A673 (cell line): ENCODE results near the gene FLG. TPM values are rescaled to one million over a fixed set of nuclear protein-coding genes. Genes with fewer than 3 reads are reported as not detected.
"Not testable (repeated sequence)": the region's sequence is repeated elsewhere in the genome, so short reads cannot be mapped to it uniquely, and the experiment has no call there.

ENCODE experiments used
- BruUV-seq: library from RNA; stranded (reverse); fragments of 400-500 nt; replicated peaks from 2 replicates; lab custom pipeline; 2021; lab: Mats Ljungman, UMichigan
- CTCF ChIA-PET: fragments of 300-600 bp; sonication (Branson Sonifier 250); formaldehyde crosslinking; loops from one replicate; lab custom pipeline; 2022; ENCODE audit warnings: antibody characterized with exemption; lab: Charles Lee
- POLR2A ChIA-PET: fragments of 300-600 bp; sonication (Branson Sonifier 250); formaldehyde crosslinking; loops from one replicate; lab custom pipeline; 2022; ENCODE audit warnings: antibody characterized with exemption; ENCODE audit not compliant: low non-redundant PET; lab: Charles Lee
- DNase-seq: peaks from one replicate; pipeline ENCODE4 v3.0.0-alpha.2; 2015; ENCODE audit warnings: low spot score
- H3K27ac ChIP-seq: fragments of 200-600 bp; sonication (generic); 2 replicates; pipeline ENCODE4 v1.5.1; 2016; ENCODE audit warnings: mixed run types, low read depth, mild to moderate bottlenecking, mixed read lengths, antibody characterized with exemption, low read length; ENCODE audit not compliant: poor library complexity, severe bottlenecking
- H3K27me3 ChIP-seq: fragments of 200-600 bp; sonication (generic); replicated peaks from 2 replicates; pipeline ENCODE4 v1.6.1; 2017; ENCODE audit warnings: mixed run types, low read depth, mild to moderate bottlenecking, mixed read lengths, antibody characterized with exemption, low read length; ENCODE audit not compliant: insufficient read depth, poor library complexity
- H3K36me3 ChIP-seq: fragments of 200-600 bp; sonication (generic); 2 replicates; pipeline ENCODE4 v1.6.1; 2016; ENCODE audit warnings: mixed run types, mild to moderate bottlenecking, mixed read lengths, antibody characterized with exemption, low read length; ENCODE audit not compliant: insufficient read depth, poor library complexity, severe bottlenecking
- H3K4me1 ChIP-seq: fragments of 200-600 bp; sonication (generic); 2 replicates; pipeline ENCODE4 v1.6.1; 2017; ENCODE audit warnings: mixed run types, mild to moderate bottlenecking, mixed read lengths, antibody characterized with exemption, low read length; ENCODE audit not compliant: insufficient read depth, poor library complexity, severe bottlenecking
- H3K4me3 ChIP-seq: fragments of 200-600 bp; sonication (generic); 2 replicates; pipeline ENCODE4 v1.5.1; 2016; ENCODE audit warnings: low read depth, mixed run types, mild to moderate bottlenecking, mixed read lengths, low read length; ENCODE audit not compliant: poor library complexity, severe bottlenecking
- H3K9me3 ChIP-seq: fragments of 200-600 bp; sonication (generic); 2 replicates; pipeline ENCODE4 v1.6.1; 2016; ENCODE audit warnings: mixed run types, low read depth, mild to moderate bottlenecking, mixed read lengths, antibody characterized with exemption, low read length; ENCODE audit not compliant: poor library complexity, severe bottlenecking
- intact Hi-C: fragments of 100-400 bp; cut with micrococcal nuclease; formaldehyde crosslinking; loops from one replicate; pipeline ENCODE4 v1.10.0; 2022; ENCODE audit not compliant: unreplicated experiment
- total RNA-seq: library from RNA; stranded (reverse); gene quantifications from 2 replicates; pipeline ENCODE4 v1.2.3, GENCODE V29; 2021

FLG gene
- total RNA-seq, 1 experiment from 2014 or later, result not detected

DNA sequence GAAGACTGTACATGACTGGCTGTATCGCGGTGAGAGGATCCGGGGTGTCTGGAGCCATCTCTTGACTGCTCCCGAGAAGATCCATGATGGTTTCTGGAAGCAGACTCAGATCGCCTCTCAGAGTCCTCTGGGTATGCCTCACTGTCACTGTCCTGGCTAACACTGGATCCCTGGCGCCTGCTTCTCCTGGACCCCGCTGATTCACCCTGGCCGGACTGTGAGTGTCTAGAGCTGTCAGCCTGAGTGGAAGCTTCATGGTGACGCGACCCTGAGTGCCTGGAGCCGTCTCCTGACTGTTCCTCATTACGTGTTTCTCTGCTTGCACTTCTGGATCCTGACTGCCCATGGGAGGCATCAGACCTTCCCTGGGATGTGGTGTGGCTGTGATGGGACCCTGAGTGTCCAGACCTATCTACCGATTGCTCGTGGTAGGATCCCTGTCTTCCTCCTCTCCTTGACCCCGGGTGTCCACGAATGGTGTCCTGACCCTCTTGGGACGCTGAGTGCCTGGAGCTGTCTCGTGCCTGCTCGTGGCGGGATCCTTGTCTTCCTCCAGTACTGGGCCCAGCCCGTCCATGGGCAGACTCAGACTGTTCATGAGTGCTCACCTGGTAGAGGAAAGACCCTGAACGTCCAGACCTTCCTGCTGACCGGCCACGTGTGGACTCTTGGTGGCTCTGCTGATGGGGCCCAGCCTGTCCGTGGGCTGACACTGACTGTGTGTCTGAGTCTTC, 21.7 kb downstream of the FLG start:
- POLR2A ChIA-PET, result interaction anchor here (0.6 kb wide), 1 partner anchor 115 kb away, joined by 3 read pairs; no protein-coding TSS in a partner anchor
- H3K27ac ChIP-seq, H3K27me3 ChIP-seq, intact Hi-C loops, H3K9me3 ChIP-seq, BruUV-seq, H3K4me1 ChIP-seq, CTCF ChIA-PET, H3K4me3 ChIP-seq, DNase-seq, H3K36me3 ChIP-seq: not testable (repeated sequence)

- H3K36me3 ChIP-seq, intact Hi-C loops, H3K9me3 ChIP-seq, H3K4me3 ChIP-seq, POLR2A ChIA-PET, H3K4me1 ChIP-seq, BruUV-seq, DNase-seq, H3K27me3 ChIP-seq, CTCF ChIA-PET, H3K27ac ChIP-seq: not testable (repeated sequence)
Observed at GRCh38 chr1:152256394-152256793, 68.6 kb downstream of the FLG start.

Other genes with a start within 250 kb of the FLG start
- gene TCHHL1, start 236.2 kb downstream of the FLG start, total RNA-seq, result not detected in 2 replicates
- 0.24 and 0.28 TPM in 2 replicates for gene TCHH, start 209.8 kb downstream of the FLG start, total RNA-seq
- not detected in 2 replicates for gene RPTN, start 166.0 kb downstream of the FLG start, total RNA-seq
- gene HRNR, start 101.0 kb downstream of the FLG start, total RNA-seq, result not detected in 2 replicates
- not detected in 2 replicates for gene FLG2, start 34.8 kb upstream of the FLG start, total RNA-seq
- not detected in 2 replicates for gene CRNN, start 89.0 kb upstream of the FLG start, total RNA-seq
- not detected in 2 replicates for gene LCE5A, start 185.6 kb upstream of the FLG start, total RNA-seq
- not detected in 2 replicates for gene CRCT1, start 189.2 kb upstream of the FLG start, total RNA-seq
- gene LCE3E, start 241.5 kb upstream of the FLG start, total RNA-seq, result not detected in 2 replicates